ENCODE measurements around the gene EIF3D.
"Not testable (repeated sequence)": the region's sequence is repeated elsewhere in the genome, so short reads cannot be mapped to it uniquely, and the experiment has no call there.

EIF3D gene

GRCh38 chr22:36522662-36523061, 6.3 kb downstream of the EIF3D start:
- H3K27ac ChIP-seq (replicated peaks), result no peak overlapping the region
- TF ChIP-seq REST (IDR thresholded peaks at IDR 0.05; ENCODE audit: insufficient replicate concordance, low read depth) (no peak), GABPA (IDR thresholded peaks at IDR 0.05; ENCODE audit: low read depth) (no peak), SPI1 (IDR thresholded peaks at IDR 0.05; ENCODE audit: borderline replicate concordance, low read depth) (peak; percentile 29; the same call in 1 of the 2 replicates), POLR2AphosphoS5 (IDR thresholded peaks at IDR 0.05; ENCODE audit: low read depth) (no peak)
- TF ChIP-seq, protein P1, sequence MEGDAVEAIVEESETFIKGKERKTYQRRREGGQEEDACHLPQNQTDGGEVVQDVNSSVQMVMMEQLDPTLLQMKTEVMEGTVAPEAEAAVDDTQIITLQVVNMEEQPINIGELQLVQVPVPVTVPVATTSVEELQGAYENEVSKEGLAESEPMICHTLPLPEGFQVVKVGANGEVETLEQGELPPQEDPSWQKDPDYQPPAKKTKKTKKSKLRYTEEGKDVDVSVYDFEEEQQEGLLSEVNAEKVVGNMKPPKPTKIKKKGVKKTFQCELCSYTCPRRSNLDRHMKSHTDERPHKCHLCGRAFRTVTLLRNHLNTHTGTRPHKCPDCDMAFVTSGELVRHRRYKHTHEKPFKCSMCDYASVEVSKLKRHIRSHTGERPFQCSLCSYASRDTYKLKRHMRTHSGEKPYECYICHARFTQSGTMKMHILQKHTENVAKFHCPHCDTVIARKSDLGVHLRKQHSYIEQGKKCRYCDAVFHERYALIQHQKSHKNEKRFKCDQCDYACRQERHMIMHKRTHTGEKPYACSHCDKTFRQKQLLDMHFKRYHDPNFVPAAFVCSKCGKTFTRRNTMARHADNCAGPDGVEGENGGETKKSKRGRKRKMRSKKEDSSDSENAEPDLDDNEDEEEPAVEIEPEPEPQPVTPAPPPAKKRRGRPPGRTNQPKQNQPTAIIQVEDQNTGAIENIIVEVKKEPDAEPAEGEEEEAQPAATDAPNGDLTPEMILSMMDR (IDR thresholded peaks at IDR 0.05; ENCODE audit: insufficient read depth, low read length), result no peak
- no peak overlapping the region for H3K4me3 ChIP-seq (replicated peaks; ENCODE audit: insufficient read depth, low read length)
- H3K27me3 ChIP-seq (ENCODE audit: insufficient read depth, poor library complexity, severe bottlenecking), result no peaks in the 10 kb centered on the region
- no peak for DNase-seq (ENCODE audit: low read depth in 1 of 2, low spot score in 1 of 2)

GRCh38 chr22:36520423-36520822, 8.5 kb downstream of the EIF3D start:
- H3K27ac ChIP-seq (replicated peaks), result no peak overlapping the region
- TF ChIP-seq POLR2AphosphoS5 (IDR thresholded peaks at IDR 0.05; ENCODE audit: low read depth), result no peak
- no peak for TF ChIP-seq GABPA (IDR thresholded peaks at IDR 0.05; ENCODE audit: low read depth)
- no peak for TF ChIP-seq REST (IDR thresholded peaks at IDR 0.05; ENCODE audit: insufficient replicate concordance, low read depth)
- TF ChIP-seq, protein P1 (IDR thresholded peaks at IDR 0.05; ENCODE audit: insufficient read depth, low read length), result no peak
- no peak for TF ChIP-seq SPI1 (IDR thresholded peaks at IDR 0.05; ENCODE audit: borderline replicate concordance, low read depth)
- no peaks in the 10 kb centered on the region for H3K27me3 ChIP-seq (ENCODE audit: insufficient read depth, poor library complexity, severe bottlenecking)
- DNase-seq (ENCODE audit: low read depth in 1 of 2, low spot score in 1 of 2), result no peak
- no peak overlapping the region for H3K4me3 ChIP-seq (replicated peaks; ENCODE audit: insufficient read depth, low read length)

DNA sequence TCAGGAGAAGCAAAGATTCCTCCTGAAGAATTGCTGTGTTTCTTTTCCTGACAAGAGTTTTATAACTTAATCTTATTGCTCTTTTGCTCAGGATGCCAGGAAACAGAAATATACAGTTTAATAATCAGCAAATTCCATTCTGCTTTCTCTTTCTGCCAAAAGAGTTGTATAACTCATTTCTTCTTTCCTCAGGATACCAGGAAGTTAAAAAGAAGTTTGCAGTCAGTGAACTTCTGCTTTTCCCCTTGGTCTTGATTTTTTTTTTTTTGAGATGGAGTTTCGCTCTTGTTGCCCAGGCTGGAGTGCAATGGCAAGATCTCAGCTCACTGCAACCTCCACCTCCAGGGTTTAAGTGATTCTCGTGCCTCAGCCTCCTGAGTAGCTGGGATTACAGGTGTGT, 9.1 kb downstream of the EIF3D start:
- TF ChIP-seq SPI1 (IDR thresholded peaks at IDR 0.05; ENCODE audit: borderline replicate concordance, low read depth), result peak; percentile 21; the same call in 1 of the 2 replicates
- not testable (repeated sequence) for H3K4me3 ChIP-seq (replicated peaks; ENCODE audit: insufficient read depth, low read length); DNase-seq (ENCODE audit: low read depth in 1 of 2, low spot score in 1 of 2); H3K27me3 ChIP-seq (ENCODE audit: insufficient read depth, poor library complexity, severe bottlenecking); H3K27ac ChIP-seq (replicated peaks)

- H3K27ac ChIP-seq (replicated peaks), result no peak overlapping the region
- no peak for DNase-seq (ENCODE audit: low read depth in 1 of 2, low spot score in 1 of 2)
- no peak for TF ChIP-seq SPI1 (IDR thresholded peaks at IDR 0.05; ENCODE audit: borderline replicate concordance, low read depth)
- TF ChIP-seq GABPA (IDR thresholded peaks at IDR 0.05; ENCODE audit: low read depth), result no peak
- no peak for TF ChIP-seq REST (IDR thresholded peaks at IDR 0.05; ENCODE audit: insufficient replicate concordance, low read depth)
- TF ChIP-seq, protein P1 (IDR thresholded peaks at IDR 0.05; ENCODE audit: insufficient read depth, low read length), result no peak
- TF ChIP-seq POLR2AphosphoS5 (IDR thresholded peaks at IDR 0.05; ENCODE audit: low read depth), result no peak
- H3K4me3 ChIP-seq (replicated peaks; ENCODE audit: insufficient read depth, low read length), result no peak overlapping the region
- no peaks in the 10 kb centered on the region for H3K27me3 ChIP-seq (ENCODE audit: insufficient read depth, poor library complexity, severe bottlenecking)
Observed at GRCh38 chr22:36514766-36515165, 14.2 kb downstream of the EIF3D start.
